K562 (cell line): ENCODE measurements around the gene PIKFYVE. TPM values are rescaled to one million over a fixed set of nuclear protein-coding genes. Genes with fewer than 3 reads are reported as not detected.

ENCODE experiments used
- BCL6 ChIP-seq: fragments of 250-450 bp; sonication (Bioruptor Pico); IDR thresholded peaks from 2 replicates; pipeline ENCODE4 v1.4.0; 2020
- CBFA2T2 ChIP-seq: fragments of 450-650 bp; conservative IDR thresholded peaks from 2 replicates; pipeline ENCODE4 v1.6.1; 2017; ENCODE audit warnings: mild to moderate bottlenecking
- DIDO1 ChIP-seq: fragments of 450-650 bp; IDR thresholded peaks from 2 replicates; pipeline ENCODE4 v1.6.1; 2016; ENCODE audit warnings: low read depth, missing biosample characterization, missing genetic modification characterization
- ETV1 ChIP-seq: fragments of 450-650 bp; conservative IDR thresholded peaks from 2 replicates; pipeline ENCODE4 v1.6.1; 2016; ENCODE audit warnings: missing genetic modification characterization, control low read depth, low read depth, missing compliant biosample characterization
- HMG20B ChIP-seq: fragments of 250-450 bp; sonication (Bioruptor Pico); IDR thresholded peaks from 2 replicates; pipeline ENCODE4 v1.5.0; 2021; ENCODE audit warnings: mild to moderate bottlenecking
- HNRNPUL1 ChIP-seq: fragments of 200-400 bp; formaldehyde crosslinking; IDR thresholded peaks from 2 replicates; pipeline ENCODE4 v1.6.1; 2017; ENCODE audit warnings: low read length
- ILF3 ChIP-seq: fragments of 450-650 bp; IDR thresholded peaks from 2 replicates; pipeline ENCODE4 v1.6.1; 2018; ENCODE audit warnings: antibody characterized with exemption, mild to moderate bottlenecking, moderate library complexity, borderline replicate concordance
- JUND ChIP-seq, 2 experiments: IDR thresholded peaks; 2 replicates in 1 of 2; 3 replicates in 1 of 2; pipeline ENCODE4 v1.6.1; 2011; ENCODE audit warnings: borderline replicate concordance in 2 of 2, low read depth in 2 of 2, low read length in 2 of 2, improper control_type of control experiment in 1 of 2, missing biosample characterization in 1 of 2, missing genetic modification characterization in 1 of 2, missing genetic modification reagents in 1 of 2
- MCM7 ChIP-seq, 2 experiments: fragments of 450-650 bp; IDR thresholded peaks; 2 replicates each; pipeline ENCODE4 v1.6.1; 2016 to 2018
- MITF ChIP-seq: IDR thresholded peaks from 2 replicates; pipeline ENCODE4 v1.6.1; 2014; ENCODE audit warnings: antibody characterized with exemption
- NCOR1 ChIP-seq: fragments of 450-650 bp; IDR thresholded peaks from 2 replicates; pipeline ENCODE4 v1.6.1; 2016; ENCODE audit warnings: mild to moderate bottlenecking, moderate library complexity
- NR2C2 ChIP-seq, 2 experiments: fragments of 200-800 bp in 1 of 2; sonication (Bioruptor generic) in 1 of 2; sonication (generic) in 1 of 2; formaldehyde crosslinking in 1 of 2; IDR thresholded peaks; 2 replicates each; pipeline versions ENCODE4 v1.6.1 to v1.8.0; 2016 to 2022; ENCODE audit warnings: mild to moderate bottlenecking in 1 of 2, missing compliant biosample characterization in 1 of 2, missing genetic modification characterization in 1 of 2, missing genetic modification reagents in 1 of 2
- PCBP1 ChIP-seq: fragments of 200-400 bp; formaldehyde crosslinking; IDR thresholded peaks from 2 replicates; pipeline ENCODE4 v1.6.1; 2018; ENCODE audit warnings: mild to moderate bottlenecking, low read depth, low read length; ENCODE audit not compliant: poor library complexity, severe bottlenecking
- PCBP2 ChIP-seq: fragments of 200-400 bp; formaldehyde crosslinking; IDR thresholded peaks from 2 replicates; pipeline ENCODE4 v1.6.1; 2018; ENCODE audit warnings: low read length, low read depth, mild to moderate bottlenecking, moderate library complexity; ENCODE audit not compliant: poor library complexity, severe bottlenecking
- PHB2 ChIP-seq: fragments of 450-650 bp; IDR thresholded peaks from 2 replicates; pipeline ENCODE4 v1.6.1; 2017; ENCODE audit warnings: low read depth
- PKNOX1 ChIP-seq: fragments of 450-650 bp; IDR thresholded peaks from 2 replicates; pipeline ENCODE4 v1.6.1; 2016
- RBM25 ChIP-seq: fragments of 200-400 bp; formaldehyde crosslinking; IDR thresholded peaks from 2 replicates; pipeline ENCODE4 v1.6.1; 2018; ENCODE audit warnings: low read length, low read depth, moderate library complexity; ENCODE audit not compliant: severe bottlenecking
- SIX5 ChIP-seq, 2 experiments: IDR thresholded peaks; 2 replicates each; pipeline ENCODE4 v1.6.1; 2011; ENCODE audit warnings: low read length in 2 of 2, borderline replicate concordance in 1 of 2, low read depth in 1 of 2, mild to moderate bottlenecking in 1 of 2, moderate library complexity in 1 of 2; ENCODE audit not compliant: insufficient read depth in 1 of 2
- TAL1 ChIP-seq: fragments of 450-650 bp; IDR thresholded peaks from 2 replicates; pipeline ENCODE4 v1.6.1; 2016; ENCODE audit warnings: mild to moderate bottlenecking
- TCFL5 ChIP-seq: fragments of 250-450 bp; sonication (Bioruptor Pico); conservative IDR thresholded peaks from 2 replicates; pipeline ENCODE4 v1.6.1; 2021; ENCODE audit warnings: mild to moderate bottlenecking, moderate library complexity, matching md5 sums
- TEAD4 ChIP-seq, 2 experiments: sonication (generic) in 1 of 2; formaldehyde crosslinking in 1 of 2; IDR thresholded peaks; 2 replicates each; pipeline versions ENCODE4 v1.6.1 to v1.8.0; 2012 to 2022; ENCODE audit warnings: borderline replicate concordance in 1 of 2, inconsistent platforms in 1 of 2, low read length in 1 of 2, mild to moderate bottlenecking in 1 of 2, missing genetic modification reagents in 1 of 2
- TGIF2 ChIP-seq: sonication (generic); formaldehyde crosslinking; IDR thresholded peaks from 2 replicates; pipeline ENCODE4 v1.8.1; 2022; ENCODE audit warnings: mild to moderate bottlenecking, missing genetic modification reagents, moderate library complexity
- WHSC1 ChIP-seq: IDR thresholded peaks from one replicate; pipeline ENCODE4 v1.6.1; 2012; ENCODE audit warnings: low read length, control low read depth, inconsistent platforms
- ZNF146 ChIP-seq: IDR thresholded peaks from one replicate; pipeline ENCODE4 v1.6.1; 2018; ENCODE audit warnings: missing compliant biosample characterization; ENCODE audit not compliant: unreplicated experiment
- ZNF184 ChIP-seq: sonication (generic); formaldehyde crosslinking; IDR thresholded peaks from 2 replicates; pipeline ENCODE4 v1.5.0; 2020; ENCODE audit warnings: missing genetic modification reagents
- ZNF217 ChIP-seq: sonication (generic); formaldehyde crosslinking; IDR thresholded peaks from 2 replicates; pipeline ENCODE4 v1.8.0; 2022; ENCODE audit warnings: mild to moderate bottlenecking, missing genetic modification reagents
- polyA plus RNA-seq, 8 experiments: library from polyadenylated mRNA; depleted of rRNA in 4 of 8; stranded (reverse) in 5 of 8; unstranded in 3 of 8; fragments of >200 nt; fragmentation: Nextera tagmentation in 2 of 8; fragmentation: Illumina TruSeq in 1 of 8; extraction: Ambion mirVana in 2 of 8; extraction: Trizol in 1 of 8; gene quantifications; 2 replicates each; pipeline versions ENCODE4 v1.2.1 to v1.2.3, GENCODE V29; 2011 to 2014; ENCODE audit warnings: inconsistent platforms in 1 of 8, missing spikeins in 1 of 8
- total RNA-seq, 7 experiments: library from RNA; depleted of rRNA in 6 of 7; stranded (reverse); fragments of >200 nt in 6 of 7; fragmentation: Illumina TruSeq in 2 of 7; extraction: Trizol in 2 of 7; gene quantifications; 2 replicates each; pipeline versions ENCODE4 v1.2.1 to v1.2.3, GENCODE V29; 2011 to 2021; ENCODE audit warnings: low replicate concordance in 1 of 7

The PIKFYVE gene
- total and polyA plus RNA-seq, 9 of the 15 experiments (the other 6 are each of a cell fraction or from before 2014, with no cell fraction given) = 3.6 to 25.6 (median 16.7) TPM

- 0 out of 2 replicates have a peak, but pooled peaks have one; percentile 18 for TF ChIP-seq PKNOX1
- TF ChIP-seq ETV1 (tag) = no peak
- TF ChIP-seq PHB2 = no peak
- no peak for TF ChIP-seq BCL6 (CRISPR knock-in tag)
- peak; percentile 33; the same call in 1 of the 2 replicates for TF ChIP-seq TAL1
- no peak for TF ChIP-seq JUND (IDR thresholded peaks at IDR 0.05; ENCODE audit: borderline replicate concordance, low read depth, low read length)
- TF ChIP-seq JUND (tag; IDR thresholded peaks at IDR 0.05; ENCODE audit: borderline replicate concordance, low read depth, low read length) = 0 out of 3 replicates have a peak, but pooled peaks have one; percentile 14
- 0 out of 2 replicates have a peak, but pooled peaks have one; percentile 10 for TF ChIP-seq TEAD4 (IDR thresholded peaks at IDR 0.05; ENCODE audit: low read length)
- TF ChIP-seq TEAD4 (CRISPR knock-in tag; IDR thresholded peaks at IDR 0.05; ENCODE audit: borderline replicate concordance) = no peak
- no peak for TF ChIP-seq PCBP2
- no peak for TF ChIP-seq HMG20B
- TF ChIP-seq MCM7 (IDR thresholded peaks at IDR 0.05) = no peak
- no peak for TF ChIP-seq WHSC1
- TF ChIP-seq ZNF184 = no peak
- no peak for TF ChIP-seq SIX5 (IDR thresholded peaks at IDR 0.05; ENCODE audit: borderline replicate concordance in 1 of 2, insufficient read depth in 1 of 2, low read depth in 1 of 2, low read length in 2 of 2)
- no peak for TF ChIP-seq TGIF2 (CRISPR knock-in tag)
- no peak for TF ChIP-seq MITF
- TF ChIP-seq PCBP1 = no peak
- TF ChIP-seq ZNF146 (CRISPR knock-in tag) = no peak
- TF ChIP-seq CBFA2T2 = 0 out of 2 replicates have a peak, but pooled peaks have one; percentile 8
- no peak for TF ChIP-seq RBM25
- TF ChIP-seq ZNF217 (CRISPR knock-in tag) = no peak
- no peak for TF ChIP-seq DIDO1
- no peak for TF ChIP-seq ILF3
- TF ChIP-seq NCOR1 = peak; percentile 12; the same call in 1 of the 2 replicates
- TF ChIP-seq HNRNPUL1 = no peak
- TF ChIP-seq NR2C2 (CRISPR knock-in tag; IDR thresholded peaks at IDR 0.05) = no peak
- no peak for TF ChIP-seq NR2C2 (tag; IDR thresholded peaks at IDR 0.05)
- no peak for TF ChIP-seq TCFL5 (CRISPR knock-in tag)
Measured at GRCh38 chr2:208304157-208304556, 38.1 kb downstream of the PIKFYVE start (continued).
